ENCODE measurements around the gene AFF3. TPM values are rescaled to one million over a fixed set of nuclear protein-coding genes. Genes with fewer than 3 reads are reported as not detected.

AFF3 gene
- total RNA-seq, 1 experiment from 2014 or later: 0.22 TPM

- no peak overlapping the region for H3K9ac ChIP-seq (ENCODE audit: extremely low read depth, insufficient read length, low read length)
- no peak overlapping the region for H3T11ph ChIP-seq (ENCODE audit: low read length)
- no peaks in the 10 kb centered on the region for H3K27me3 ChIP-seq (ENCODE audit: insufficient read depth, low read length)
- H3K4me1 ChIP-seq (ENCODE audit: insufficient read depth, low read length): no peaks in the 10 kb centered on the region
- no peaks in the 10 kb centered on the region for H3K79me2 ChIP-seq (ENCODE audit: insufficient read depth, low read length)
- no CpG with 5 or more reads among the region's 9 CpGs for WGBS (ENCODE audit: extremely low coverage, insufficient read length, low lambda C conversion rate)
- H3K23me2 ChIP-seq (ENCODE audit: insufficient read length, low read depth, low read length, poor library complexity, severe bottlenecking): no peaks in the 10 kb centered on the region
- Mint-ChIP-seq H3K36me3 (ENCODE audit: insufficient read depth in 1 of 3, low read depth in 3 of 3) (peaks cover 0 to 12% (median 0%) of the 10 kb centered on the region in 3 experiments; a peak in 2 of 7 replicates), H3K4me1 (no peaks in the 10 kb centered on the region), H3K9me3 (peaks cover 12 to 18% of the 10 kb centered on the region in 2 experiments), H3K27me3 (ENCODE audit: low read depth) (peaks cover 29% of the 10 kb centered on the region), H3K27ac (no peak overlapping the region), H3K4me3 (no peak overlapping the region)
- H2BK15ac ChIP-seq (ENCODE audit: low read depth, low read length): no peak overlapping the region
- TF ChIP-seq, protein P1, sequence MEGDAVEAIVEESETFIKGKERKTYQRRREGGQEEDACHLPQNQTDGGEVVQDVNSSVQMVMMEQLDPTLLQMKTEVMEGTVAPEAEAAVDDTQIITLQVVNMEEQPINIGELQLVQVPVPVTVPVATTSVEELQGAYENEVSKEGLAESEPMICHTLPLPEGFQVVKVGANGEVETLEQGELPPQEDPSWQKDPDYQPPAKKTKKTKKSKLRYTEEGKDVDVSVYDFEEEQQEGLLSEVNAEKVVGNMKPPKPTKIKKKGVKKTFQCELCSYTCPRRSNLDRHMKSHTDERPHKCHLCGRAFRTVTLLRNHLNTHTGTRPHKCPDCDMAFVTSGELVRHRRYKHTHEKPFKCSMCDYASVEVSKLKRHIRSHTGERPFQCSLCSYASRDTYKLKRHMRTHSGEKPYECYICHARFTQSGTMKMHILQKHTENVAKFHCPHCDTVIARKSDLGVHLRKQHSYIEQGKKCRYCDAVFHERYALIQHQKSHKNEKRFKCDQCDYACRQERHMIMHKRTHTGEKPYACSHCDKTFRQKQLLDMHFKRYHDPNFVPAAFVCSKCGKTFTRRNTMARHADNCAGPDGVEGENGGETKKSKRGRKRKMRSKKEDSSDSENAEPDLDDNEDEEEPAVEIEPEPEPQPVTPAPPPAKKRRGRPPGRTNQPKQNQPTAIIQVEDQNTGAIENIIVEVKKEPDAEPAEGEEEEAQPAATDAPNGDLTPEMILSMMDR (conservative IDR thresholded peaks at IDR 0.05): no peak
- H2AFZ ChIP-seq (ENCODE audit: low read length): no peak overlapping the region
- no peak overlapping the region for H2BK20ac ChIP-seq (ENCODE audit: low read depth, low read length, poor library complexity, severe bottlenecking)
- DNase-seq: no peak
- H3K23ac ChIP-seq (ENCODE audit: insufficient read length, low read depth, low read length): no peak overlapping the region
- H2BK12ac ChIP-seq (ENCODE audit: insufficient read length, low read depth, low read length): no peak overlapping the region
- no peak overlapping the region for H2BK120ac ChIP-seq (ENCODE audit: low read depth, low read length, poor library complexity, severe bottlenecking)
- no peak overlapping the region for H4K91ac ChIP-seq (ENCODE audit: insufficient read length, low read depth, low read length)
- no peak overlapping the region for H4K5ac ChIP-seq (ENCODE audit: insufficient read length, low read depth, low read length)
- no peak overlapping the region for H3K56ac ChIP-seq (ENCODE audit: insufficient read length, low read depth, low read length)
- no peak overlapping the region for H3K18ac ChIP-seq (ENCODE audit: insufficient read length, low read depth, low read length)
- H3K4ac ChIP-seq (ENCODE audit: low read depth, low read length): no peak overlapping the region
- no peak overlapping the region for H3K27ac ChIP-seq (ENCODE audit: insufficient read length, low read depth, low read length)
- no peaks in the 10 kb centered on the region for H4K20me1 ChIP-seq (ENCODE audit: control insufficient read depth, insufficient read depth, insufficient read length)
- H3K14ac ChIP-seq (ENCODE audit: insufficient read depth, low read length): no peak overlapping the region
- H3K4me2 ChIP-seq (ENCODE audit: insufficient read depth, insufficient read length, low read length): no peak overlapping the region
- H3K79me1 ChIP-seq (ENCODE audit: insufficient read depth, low read depth, low read length, poor library complexity, severe bottlenecking): no peaks in the 10 kb centered on the region
- H3K9me3 ChIP-seq (ENCODE audit: control insufficient read depth, low read depth, low read length): no peaks in the 10 kb centered on the region
- H2BK5ac ChIP-seq (ENCODE audit: insufficient read length, low read length): no peak overlapping the region
- no peak overlapping the region for H4K8ac ChIP-seq (replicated peaks; ENCODE audit: insufficient read length, low read depth, low read length)
- H2AK5ac ChIP-seq (ENCODE audit: insufficient read length, low read length): no peak overlapping the region
Measured at GRCh38 chr2:100064592-100065428, 77.6 kb downstream of the AFF3 start.
